Mesenchymal stem cell (in vitro differentiated cells and primary cell): Measurements from ENCODE around the gene RMDN2. TPM values are rescaled to one million over a fixed set of nuclear protein-coding genes. Genes with fewer than 3 reads are reported as not detected.

Source experiments
- DNase-seq: peaks from one replicate; pipeline ENCODE4 v3.0.0-alpha.2; 2013
- H2AFZ ChIP-seq: one replicate; pipeline ENCODE4 v1.6.1; 2013; ENCODE audit warnings: low read depth, mild to moderate bottlenecking, control low read depth, inconsistent platforms, low read length, moderate library complexity
- H2AK5ac ChIP-seq: 2 replicates; pipeline ENCODE4 v1.6.1; 2013; ENCODE audit warnings: low read length, moderate library complexity, mild to moderate bottlenecking, inconsistent platforms; ENCODE audit not compliant: severe bottlenecking
- H2BK120ac ChIP-seq: one replicate; pipeline ENCODE4 v1.6.1; 2013; ENCODE audit warnings: low read depth, mild to moderate bottlenecking, inconsistent platforms, low read length, moderate library complexity
- H2BK12ac ChIP-seq, 2 experiments: one replicate each; pipeline ENCODE4 v1.6.1; 2013; ENCODE audit warnings: inconsistent platforms in 2 of 2, low read length in 2 of 2, mild to moderate bottlenecking in 2 of 2, moderate library complexity in 2 of 2, control low read depth in 1 of 2
- H2BK15ac ChIP-seq: one replicate; pipeline ENCODE4 v1.6.1; 2013; ENCODE audit warnings: mild to moderate bottlenecking, low read depth, inconsistent platforms; ENCODE audit not compliant: poor library complexity, severe bottlenecking
- H2BK5ac ChIP-seq: 2 replicates; pipeline ENCODE4 v1.6.1; 2013; ENCODE audit warnings: low read depth, mild to moderate bottlenecking, low read length, control low read depth, inconsistent platforms; ENCODE audit not compliant: poor library complexity, severe bottlenecking
- H3K14ac ChIP-seq, 2 experiments: one replicate each; pipeline ENCODE4 v1.6.1; 2013; ENCODE audit warnings: inconsistent platforms in 2 of 2, low read length in 2 of 2, control low read depth in 1 of 2, mild to moderate bottlenecking in 1 of 2, moderate library complexity in 1 of 2
- H3K18ac ChIP-seq, 2 experiments: one replicate each; pipeline ENCODE4 v1.6.1; 2013; ENCODE audit warnings: inconsistent platforms in 2 of 2, low read length in 2 of 2, control low read depth in 1 of 2, low read depth in 1 of 2, mild to moderate bottlenecking in 1 of 2
- H3K23ac ChIP-seq, 2 experiments: one replicate each; pipeline ENCODE4 v1.6.1; 2013; ENCODE audit warnings: inconsistent platforms in 2 of 2, low read length in 2 of 2, mild to moderate bottlenecking in 2 of 2, moderate library complexity in 2 of 2, control low read depth in 1 of 2
- H3K27ac ChIP-seq: 2 replicates; pipeline ENCODE4 v1.5.1; 2013; ENCODE audit warnings: mild to moderate bottlenecking, moderate library complexity, low read length, control low read depth, inconsistent platforms; ENCODE audit not compliant: poor library complexity, severe bottlenecking
- H3K27me3 ChIP-seq, 2 experiments: 2 replicates each; pipeline versions ENCODE4 v1.6.1 to v1.7.0; 2013; ENCODE audit warnings: low read length in 2 of 2, mild to moderate bottlenecking in 2 of 2, moderate library complexity in 2 of 2, control low read depth in 1 of 2, inconsistent platforms in 1 of 2; ENCODE audit not compliant: control insufficient read depth in 1 of 2, insufficient read depth in 1 of 2
- H3K36me3 ChIP-seq, 2 experiments: 2 replicates each; pipeline versions ENCODE4 v1.6.1 to v1.7.0; 2013; ENCODE audit warnings: low read length in 2 of 2, control low read depth in 1 of 2, inconsistent platforms in 1 of 2, low read depth in 1 of 2, mild to moderate bottlenecking in 1 of 2; ENCODE audit not compliant: insufficient read depth in 2 of 2, control insufficient read depth in 1 of 2
- H3K4ac ChIP-seq, 2 experiments: one replicate each; pipeline ENCODE4 v1.6.1; 2013; ENCODE audit warnings: inconsistent platforms in 2 of 2, low read length in 2 of 2, mild to moderate bottlenecking in 2 of 2, moderate library complexity in 2 of 2, control low read depth in 1 of 2, low read depth in 1 of 2
- H3K4me1 ChIP-seq: 2 replicates; pipeline ENCODE4 v1.6.1; 2013; ENCODE audit warnings: low read depth, low read length, control low read depth; ENCODE audit not compliant: control insufficient read depth, insufficient read depth
- H3K4me2 ChIP-seq: 2 replicates; pipeline ENCODE4 v1.6.1; 2013; ENCODE audit warnings: low read length, mild to moderate bottlenecking, inconsistent platforms; ENCODE audit not compliant: poor library complexity, severe bottlenecking
- H3K4me3 ChIP-seq, 2 experiments: 2 replicates each; pipeline versions ENCODE4 v1.5.1 to v1.7.0; 2013; ENCODE audit warnings: low read length in 2 of 2, mild to moderate bottlenecking in 2 of 2, control low read depth in 1 of 2, low read depth in 1 of 2; ENCODE audit not compliant: insufficient read depth in 1 of 2
- H3K79me1 ChIP-seq: replicated peaks from 2 replicates; pipeline ENCODE4 v1.6.1; 2013; ENCODE audit warnings: mild to moderate bottlenecking, control low read depth, low read length, inconsistent platforms; ENCODE audit not compliant: poor library complexity, severe bottlenecking
- H3K9ac ChIP-seq: 2 replicates; pipeline ENCODE4 v1.7.0; 2013; ENCODE audit warnings: mild to moderate bottlenecking, low read length, moderate library complexity
- H3K9me3 ChIP-seq: 2 replicates; pipeline ENCODE4 v1.7.0; 2013; ENCODE audit warnings: mild to moderate bottlenecking, low read length; ENCODE audit not compliant: control insufficient read depth
- H4K8ac ChIP-seq: one replicate; pipeline ENCODE4 v1.6.1; 2013; ENCODE audit warnings: inconsistent platforms, mild to moderate bottlenecking, low read length, moderate library complexity
- H4K91ac ChIP-seq: one replicate; pipeline ENCODE4 v1.6.1; 2013; ENCODE audit warnings: mild to moderate bottlenecking, low read length, inconsistent platforms
- WGBS: methylation state at CpG from one replicate; pipeline ENCODE4 v1.1.7; 2013; ENCODE audit warnings: mixed read lengths; 5-methylcytosine and 5-hydroxymethylcytosine counted together
- polyA plus RNA-seq, 2 experiments: library from polyadenylated mRNA; stranded (reverse); fragments of 200-250 nt; gene quantifications; one replicate each; pipeline ENCODE4 v1.2.3, GENCODE V29; 2013

The RMDN2 gene
- 5.0 TPM for polyA plus RNA-seq (2013, experiment 1 of 2)
- polyA plus RNA-seq (2013, experiment 2 of 2) = 5.7 TPM

- WGBS = under 1% methylated on average over 71 of the region's 79 CpGs
- peak within 1 kb of the TSS in 1 of 2 experiments; percentile 71 for H2BK12ac ChIP-seq
These were observed at the start of gene RMDN2 for GRCh38 chr2:37925063-37925897. Gene RMDN2, plus strand, starts transcription at chr2:37925287. Its CDS starts 3,991 bp downstream, at chr2:37929278.

GRCh38 chr2:37875403-37875906 is 49.6 kb upstream of the RMDN2 start:
- H3K9me3 ChIP-seq = no peaks in the 10 kb centered on the region
- peak overlapping the region; percentile 1 for H4K91ac ChIP-seq
- peaks cover 16% of the 10 kb centered on the region for H3K4me1 ChIP-seq
- peak overlapping the region; percentile 88 for H4K8ac ChIP-seq
- H3K14ac ChIP-seq = no peak overlapping the region
- H3K4ac ChIP-seq = peak overlapping the region in 1 of 2 experiments; percentile 29
- H3K9ac ChIP-seq = no peak overlapping the region
- H2BK5ac ChIP-seq = no peak overlapping the region
- H3K4me3 ChIP-seq = no peak overlapping the region
- H2AFZ ChIP-seq = peak overlapping the region; percentile 20
- no peak overlapping the region for H3K4me2 ChIP-seq
- H3K27me3 ChIP-seq = peaks cover 0 to 6% of the 10 kb centered on the region in 2 experiments
- no peak for DNase-seq
- H3K27ac ChIP-seq = no peak overlapping the region
- peak overlapping the region in 1 of 2 experiments; percentile 1 for H3K18ac ChIP-seq
- no peak overlapping the region for H3K23ac ChIP-seq
- peak overlapping the region; percentile 78 for H2BK15ac ChIP-seq
- peak overlapping the region in 1 of 2 experiments; percentile 3 for H2BK12ac ChIP-seq
- H3K79me1 ChIP-seq = no peaks in the 10 kb centered on the region
- peak overlapping the region; percentile 78 for H2BK120ac ChIP-seq
- WGBS = 20% methylated on average over 9 of the region's 15 CpGs
- no peak overlapping the region for H2AK5ac ChIP-seq
- no peaks in the 10 kb centered on the region for H3K36me3 ChIP-seq

More at GRCh38 chr2:37925063-37925897, at the start of gene RMDN2:
- peak within 1 kb of the TSS; percentile 98 for H4K8ac ChIP-seq
- H2BK120ac ChIP-seq = peak within 1 kb of the TSS; percentile 57
- peak within 1 kb of the TSS; percentile 86 to 88 for H3K4ac ChIP-seq
- H3K9ac ChIP-seq = peak within 1 kb of the TSS; percentile 93
- H3K14ac ChIP-seq = peak within 1 kb of the TSS in 1 of 2 experiments; percentile 94
- H2AFZ ChIP-seq = peak within 1 kb of the TSS; percentile 96
- peak within 1 kb of the TSS; percentile 95 for H4K91ac ChIP-seq
- peaks cover 7% of the 10 kb centered on the region for H3K4me1 ChIP-seq
- H2AK5ac ChIP-seq = peak within 1 kb of the TSS; percentile 19
- peak within 1 kb of the TSS; percentile 72 for H3K23ac ChIP-seq
- H2BK5ac ChIP-seq = peak within 1 kb of the TSS; percentile 86
- peak within 1 kb of the TSS; percentile 95 for H3K4me2 ChIP-seq
- peak within 1 kb of the TSS; percentile 73 for H3K27ac ChIP-seq
- peak; percentile 94 for DNase-seq
- peak within 1 kb of the TSS; percentile 71 to 97 for H3K4me3 ChIP-seq
- H3K9me3 ChIP-seq = no peaks in the 10 kb centered on the region
- H2BK15ac ChIP-seq = peak within 1 kb of the TSS; percentile 93
- H3K79me1 ChIP-seq = peaks cover 3% of the 10 kb centered on the region
- H3K36me3 ChIP-seq = peaks cover 0 to 5% of the 10 kb centered on the region in 2 experiments
- H3K18ac ChIP-seq = peak within 1 kb of the TSS; percentile 70 to 99
- no peaks in the 10 kb centered on the region for H3K27me3 ChIP-seq

GRCh38 chr2:37876227-37876626 is 48.9 kb upstream of the RMDN2 start:
- H3K4me1 ChIP-seq = peaks cover 14% of the 10 kb centered on the region
- H3K27me3 ChIP-seq = peaks cover 0 to 6% of the 10 kb centered on the region in 2 experiments
- no peak overlapping the region for H3K9ac ChIP-seq
- H2BK5ac ChIP-seq = no peak overlapping the region
- no peaks in the 10 kb centered on the region for H3K36me3 ChIP-seq
- H3K18ac ChIP-seq = peak overlapping the region in 1 of 2 experiments; percentile 72
- no peaks in the 10 kb centered on the region for H3K79me1 ChIP-seq
- no peak overlapping the region for H3K4me2 ChIP-seq
- DNase-seq = no peak
- no peak overlapping the region for H3K4me3 ChIP-seq
- peak overlapping the region; percentile 17 for H4K8ac ChIP-seq
- H2BK15ac ChIP-seq = no peak overlapping the region
- H2AFZ ChIP-seq = no peak overlapping the region
- peak overlapping the region in 1 of 2 experiments; percentile 29 for H3K4ac ChIP-seq
- H3K27ac ChIP-seq = no peak overlapping the region
- H2BK12ac ChIP-seq = peak overlapping the region; percentile 29 to 88
- no peak overlapping the region for H2AK5ac ChIP-seq
- no peaks in the 10 kb centered on the region for H3K9me3 ChIP-seq
- peak overlapping the region; percentile 62 for H4K91ac ChIP-seq
- peak overlapping the region; percentile 78 for H2BK120ac ChIP-seq
- 80% methylated on average over 7 of the region's 9 CpGs for WGBS
- no peak overlapping the region for H3K23ac ChIP-seq
- H3K14ac ChIP-seq = no peak overlapping the region
